ENCODE results near the gene IL17C. TPM values are rescaled to one million over a fixed set of nuclear protein-coding genes. Genes with fewer than 3 reads are reported as not detected.

Gene IL17C
- total and polyA plus RNA-seq, 2 donors (not counting 3 experiments of a cell fraction or from before 2014, with no cell fraction given): 0.17 TPM; not detected in 1

DNA sequence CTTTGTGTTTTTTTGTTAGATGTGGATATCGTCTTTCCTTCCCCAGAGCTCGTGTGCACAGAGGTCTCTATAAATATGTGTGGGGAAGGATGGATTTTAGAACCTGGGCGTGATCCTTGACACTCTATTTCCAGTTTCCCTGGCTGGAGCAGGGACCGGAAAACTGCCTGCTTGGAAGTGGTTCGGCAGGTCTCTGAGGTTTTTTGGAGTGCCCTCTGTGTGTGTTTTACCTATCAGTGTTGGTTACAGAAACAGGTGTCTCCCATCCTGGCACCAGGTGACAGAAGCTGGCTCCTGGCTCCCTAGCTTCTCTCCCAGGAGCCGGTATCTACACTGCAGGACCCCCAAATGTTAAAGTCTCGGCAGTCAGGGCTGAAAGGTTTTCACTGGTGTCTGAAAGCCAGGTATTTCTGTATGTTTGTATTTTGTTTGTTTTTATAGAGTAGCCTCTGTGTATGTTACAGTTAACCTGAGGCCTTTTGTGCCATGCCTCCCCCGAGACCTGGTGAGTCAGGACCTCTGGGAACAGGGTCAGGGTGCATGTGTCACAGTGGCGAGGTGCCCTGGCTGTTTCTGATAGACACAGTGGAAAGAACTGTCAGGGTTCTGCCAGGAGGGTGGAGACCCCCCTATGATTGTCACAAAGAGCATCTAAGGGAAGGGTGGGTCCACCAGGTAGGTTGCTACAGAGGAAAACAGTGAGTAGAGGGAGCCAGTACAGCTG, 36.9 kb upstream of the IL17C start:
- Histone ChIP-seq H3K9me3 (replicated peaks; ENCODE audit: control insufficient read depth, insufficient read depth, low read length) (no peaks in the 10 kb centered on the region), H3K4me2 (ENCODE audit: insufficient read depth, low read length) (no peak overlapping the region), H3K4me3 (replicated peaks in 1 of 3; ENCODE audit: insufficient read depth in 1 of 3, low read depth in 1 of 3, low read length in 3 of 3) (no peak overlapping the region), H3K27me3 (ENCODE audit: control insufficient read depth in 2 of 2, insufficient read depth in 2 of 2, low read length in 2 of 2) (no peaks in the 10 kb centered on the region), H4K20me1 (replicated peaks; ENCODE audit: control insufficient read depth, extremely low read depth, insufficient read depth, low read length) (no peaks in the 10 kb centered on the region), H3K4me1 (ENCODE audit: control insufficient read depth, extremely low read depth, insufficient read depth, low read length) (no peaks in the 10 kb centered on the region), H3K79me2 (ENCODE audit: control insufficient read depth, insufficient read depth, low read length) (no peaks in the 10 kb centered on the region), H3K9ac (replicated peaks; ENCODE audit: extremely low read depth, insufficient read depth, low read length) (no peak overlapping the region), H2AFZ (ENCODE audit: low read depth, low read length) (no peak overlapping the region), H3K9me1 (replicated peaks; ENCODE audit: control insufficient read depth, extremely low read depth, insufficient read depth, low read length) (no peaks in the 10 kb centered on the region), H3K27ac (ENCODE audit: insufficient read depth, low read depth, low read length) (no peak overlapping the region), H3K36me3 (ENCODE audit: control insufficient read depth in 2 of 2, extremely low read depth in 1 of 2, insufficient read depth in 2 of 2, low read length in 2 of 2) (peaks cover 3 to 51% of the 10 kb centered on the region in 2 experiments)
- CTCF ChIA-PET: no interaction called here
- POLR2A ChIA-PET: no interaction called here
- no TSS peak for BruUV-seq (replicated peaks)
- FAIRE-seq: no peak
- dilution Hi-C loops (cut with MboI; ENCODE audit: extremely low pct_ligation_motif_present, low sequenced_read_pairs): no loop called here
- no peak for TF ChIP-seq EZH2 (IDR thresholded peaks at IDR 0.05; ENCODE audit: borderline replicate concordance, low read depth, low read length, severe bottlenecking)
- TF ChIP-seq GATA2 (IDR thresholded peaks at IDR 0.05; ENCODE audit: insufficient read depth, insufficient read length, low read depth, low read length): no peak
- TF ChIP-seq MYC (IDR thresholded peaks at IDR 0.05; ENCODE audit: low read depth, low read length): no peak
- no peak for DNase-seq (ENCODE audit: low read depth, low spot score)
- intact Hi-C loops (cut with micrococcal nuclease): no loop called here

- Histone ChIP-seq H3K4me3 (replicated peaks in 1 of 3; ENCODE audit: insufficient read depth in 1 of 3, low read depth in 1 of 3, low read length in 3 of 3) (no peak overlapping the region), H3K27ac (ENCODE audit: insufficient read depth, low read depth, low read length) (no peak overlapping the region), H3K36me3 (ENCODE audit: control insufficient read depth in 2 of 2, extremely low read depth in 1 of 2, insufficient read depth in 2 of 2, low read length in 2 of 2) (peaks cover 3 to 51% of the 10 kb centered on the region in 2 experiments), H3K4me1 (ENCODE audit: control insufficient read depth, extremely low read depth, insufficient read depth, low read length) (no peaks in the 10 kb centered on the region), H3K27me3 (ENCODE audit: control insufficient read depth in 2 of 2, insufficient read depth in 2 of 2, low read length in 2 of 2) (no peaks in the 10 kb centered on the region), H3K9me1 (replicated peaks; ENCODE audit: control insufficient read depth, extremely low read depth, insufficient read depth, low read length) (no peaks in the 10 kb centered on the region), H3K4me2 (ENCODE audit: insufficient read depth, low read length) (no peak overlapping the region), H3K9me3 (replicated peaks; ENCODE audit: control insufficient read depth, insufficient read depth, low read length) (no peaks in the 10 kb centered on the region), H3K79me2 (ENCODE audit: control insufficient read depth, insufficient read depth, low read length) (no peaks in the 10 kb centered on the region), H3K9ac (replicated peaks; ENCODE audit: extremely low read depth, insufficient read depth, low read length) (no peak overlapping the region), H4K20me1 (replicated peaks; ENCODE audit: control insufficient read depth, extremely low read depth, insufficient read depth, low read length) (no peaks in the 10 kb centered on the region), H2AFZ (ENCODE audit: low read depth, low read length) (no peak overlapping the region)
- no peak for TF ChIP-seq POLR2A (IDR thresholded peaks at IDR 0.05; ENCODE audit: low read depth, low read length)
- no peak for TF ChIP-seq CTCF (IDR thresholded peaks at IDR 0.05; ENCODE audit: extremely low read depth in 1 of 2, insufficient read depth in 1 of 2, low read depth in 1 of 2, low read length in 2 of 2)
- FAIRE-seq: no peak
- intact Hi-C loops (cut with micrococcal nuclease) (no loop called here), dilution Hi-C loops (cut with MboI; ENCODE audit: extremely low pct_ligation_motif_present, low sequenced_read_pairs) (no loop called here)
- no TSS peak for BruUV-seq (replicated peaks)
- POLR2A ChIA-PET: no interaction called here
- CTCF ChIA-PET: no interaction called here
- no peak for DNase-seq (ENCODE audit: low read depth, low spot score)
Measured at GRCh38 chr16:88602091-88602490, 36.3 kb upstream of the IL17C start.

Data from endothelial cell of umbilical vein (primary cell).